Measurements from ENCODE around the gene KLHL26.

Gene KLHL26

GRCh38 chr19:18660051-18660910 lies 23.5 kb downstream of the KLHL26 start:
- Histone ChIP-seq H3K27me3 (ENCODE audit: insufficient read depth, low read length, poor library complexity, severe bottlenecking) (no peaks in the 10 kb centered on the region), H3F3A (ENCODE audit: low read depth) (no peaks in the 10 kb centered on the region), H3K4me3 (ENCODE audit: low read length, poor library complexity, severe bottlenecking) (no peak overlapping the region), H3K9me2 (replicated peaks; ENCODE audit: low read depth, low read length) (no peaks in the 10 kb centered on the region), H3K79me2 (ENCODE audit: insufficient read depth, low read length) (peaks cover 3% of the 10 kb centered on the region; the same call in 1 of the 2 replicates), H3K9me3 (ENCODE audit: insufficient read depth, low read depth, low read length) (no peaks in the 10 kb centered on the region), H3K36me3 (ENCODE audit: insufficient read depth, low read length) (no peaks in the 10 kb centered on the region), H4K20me1 (ENCODE audit: insufficient read depth, low read length, poor library complexity, severe bottlenecking) (no peaks in the 10 kb centered on the region), H3K4me2 (ENCODE audit: low read depth, low read length, poor library complexity, severe bottlenecking) (no peak overlapping the region), H2AFZ (ENCODE audit: low read length) (no peak overlapping the region), H3K9ac (ENCODE audit: low read depth, low read length, poor library complexity, severe bottlenecking) (no peak overlapping the region), H3K4me1 (ENCODE audit: insufficient read depth, low read length, poor library complexity, severe bottlenecking) (no peaks in the 10 kb centered on the region)
- TF ChIP-seq EZH2phosphoT487 (IDR thresholded peaks at IDR 0.05; ENCODE audit: borderline replicate concordance) = no peak

- no peaks in the 10 kb centered on the region for H3K27me3 ChIP-seq (ENCODE audit: insufficient read depth, low read length, poor library complexity, severe bottlenecking)
- TF ChIP-seq CTCF (conservative IDR thresholded peaks at IDR 0.05; ENCODE audit: low read length) = no peak
- TF ChIP-seq EZH2phosphoT487 (IDR thresholded peaks at IDR 0.05; ENCODE audit: borderline replicate concordance) = no peak
- no peaks in the 10 kb centered on the region for H3K4me1 ChIP-seq (ENCODE audit: insufficient read depth, low read length, poor library complexity, severe bottlenecking)
- H3K4me3 ChIP-seq (ENCODE audit: low read length, poor library complexity, severe bottlenecking) = no peak overlapping the region
- no peaks in the 10 kb centered on the region for H3K36me3 ChIP-seq (ENCODE audit: insufficient read depth, low read length)
- no peaks in the 10 kb centered on the region for H3F3A ChIP-seq (ENCODE audit: low read depth)
- H3K9ac ChIP-seq (ENCODE audit: low read depth, low read length, poor library complexity, severe bottlenecking) = no peak overlapping the region
- no peaks in the 10 kb centered on the region for H3K9me3 ChIP-seq (ENCODE audit: insufficient read depth, low read depth, low read length)
- no peaks in the 10 kb centered on the region for H4K20me1 ChIP-seq (ENCODE audit: insufficient read depth, low read length, poor library complexity, severe bottlenecking)
- peaks cover 3% of the 10 kb centered on the region; the same call in 1 of the 2 replicates for H3K79me2 ChIP-seq (ENCODE audit: insufficient read depth, low read length)
- no peaks in the 10 kb centered on the region for H3K9me2 ChIP-seq (replicated peaks; ENCODE audit: low read depth, low read length)
- no peak overlapping the region for H2AFZ ChIP-seq (ENCODE audit: low read length)
- no peak overlapping the region for H3K4me2 ChIP-seq (ENCODE audit: low read depth, low read length, poor library complexity, severe bottlenecking)
Observed at GRCh38 chr19:18660939-18661670, 24.3 kb downstream of the KLHL26 start.

GRCh38 chr19:18662972-18663732 lies 26.3 kb downstream of the KLHL26 start:
- Histone ChIP-seq H3K4me3 (ENCODE audit: low read length, poor library complexity, severe bottlenecking) (no peak overlapping the region), H4K20me1 (ENCODE audit: insufficient read depth, low read length, poor library complexity, severe bottlenecking) (no peaks in the 10 kb centered on the region), H3K36me3 (ENCODE audit: insufficient read depth, low read length) (peaks cover 5% of the 10 kb centered on the region; the same call in 1 of the 2 replicates), H3K9ac (ENCODE audit: low read depth, low read length, poor library complexity, severe bottlenecking) (no peak overlapping the region), H3K4me1 (ENCODE audit: insufficient read depth, low read length, poor library complexity, severe bottlenecking) (no peaks in the 10 kb centered on the region), H3K27me3 (ENCODE audit: insufficient read depth, low read length, poor library complexity, severe bottlenecking) (no peaks in the 10 kb centered on the region), H3K4me2 (ENCODE audit: low read depth, low read length, poor library complexity, severe bottlenecking) (no peak overlapping the region), H3F3A (ENCODE audit: low read depth) (no peaks in the 10 kb centered on the region), H2AFZ (ENCODE audit: low read length) (no peak overlapping the region), H3K9me3 (ENCODE audit: insufficient read depth, low read depth, low read length) (no peaks in the 10 kb centered on the region), H3K9me2 (replicated peaks; ENCODE audit: low read depth, low read length) (no peaks in the 10 kb centered on the region), H3K79me2 (ENCODE audit: insufficient read depth, low read length) (no peaks in the 10 kb centered on the region)
- no peak for TF ChIP-seq CTCF (conservative IDR thresholded peaks at IDR 0.05; ENCODE audit: low read length)

Data from Loucy (cell line).